Measurements from ENCODE around the gene GRK5. TPM values are rescaled to one million over a fixed set of nuclear protein-coding genes. Genes with fewer than 3 reads are reported as not detected.

Gene GRK5
- total and polyA plus RNA-seq, 9 of the 15 experiments (the other 6 are each of a cell fraction or from before 2014, with no cell fraction given) = 0.46 to 0.83 (median 0.67) TPM; not detected in 2

DNA sequence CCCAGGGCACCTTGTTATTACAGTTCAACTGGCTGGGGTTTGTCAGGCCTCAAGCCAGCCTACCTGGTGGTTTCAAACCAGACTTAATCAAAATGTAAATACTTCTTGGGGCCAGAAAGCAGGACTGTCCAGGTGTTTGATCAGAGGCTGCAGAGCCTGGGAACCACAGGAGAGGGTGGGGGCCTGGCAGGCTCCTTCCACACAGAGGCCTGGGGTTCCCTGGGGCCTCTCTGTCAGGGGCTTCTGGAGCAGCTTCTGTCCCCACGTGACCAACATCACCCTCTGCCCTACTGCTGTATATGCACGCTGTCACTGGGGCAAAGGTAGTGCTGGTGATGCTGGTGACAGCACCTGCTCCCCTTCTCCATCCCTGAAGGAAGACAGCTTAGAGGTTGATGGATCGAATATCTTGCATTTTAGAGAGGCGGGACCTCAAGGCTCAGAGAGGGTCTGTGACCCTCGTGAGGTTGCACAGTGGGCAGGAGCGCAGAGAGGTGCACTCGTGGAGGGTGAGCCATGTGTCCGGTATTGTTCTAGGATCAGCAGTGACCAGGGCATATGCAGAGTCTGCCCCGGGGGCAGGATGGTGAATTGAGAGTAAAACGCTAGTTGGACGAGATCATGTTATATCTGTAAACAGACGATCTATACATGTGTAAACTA lies 95.4 kb downstream of the GRK5 start:
- Histone ChIP-seq H3K27ac (ENCODE audit: extremely low read depth, low read depth, low read length) (no peak overlapping the region), H3K9me1 (ENCODE audit: control insufficient read depth, insufficient read depth, low read length) (no peaks in the 10 kb centered on the region), H4K20me1 (replicated peaks; ENCODE audit: control insufficient read depth, insufficient read depth, low read length) (no peaks in the 10 kb centered on the region), H3K4me2 (ENCODE audit: insufficient read depth, low read length) (no peak overlapping the region), H3K79me2 (ENCODE audit: control insufficient read depth, insufficient read depth, low read length) (no peaks in the 10 kb centered on the region), H3K4me1 (replicated peaks in 1 of 2; ENCODE audit: control insufficient read depth in 2 of 2, insufficient read depth in 2 of 2, low read length in 2 of 2) (peaks cover 6 to 16% of the 10 kb centered on the region in 2 experiments; a peak in 3 of 5 replicates), H3K4me3 (no peak overlapping the region), H2AFZ (ENCODE audit: low read depth, low read length) (no peak overlapping the region), H3K9ac (ENCODE audit: insufficient read depth in 1 of 2, low read depth in 2 of 2, low read length in 2 of 2) (no peak overlapping the region), H3K27me3 (ENCODE audit: control insufficient read depth in 2 of 2, insufficient read depth in 2 of 2, low read length in 2 of 2) (no peaks in the 10 kb centered on the region), H3K9me3 (replicated peaks; ENCODE audit: control insufficient read depth, insufficient read depth, low read depth, low read length) (no peaks in the 10 kb centered on the region), H3K36me3 (ENCODE audit: control insufficient read depth, insufficient read depth, low read length) (no peaks in the 10 kb centered on the region)
- ChIA-PET CTCF (ENCODE audit: low intra/inter-chr PET ratio) (no interaction called here), POLR2A (no interaction called here)
- BruUV-seq (replicated peaks) = no TSS peak
- ATAC-seq (no peak), FAIRE-seq (no peak), DNase-seq (ENCODE audit: extremely low read depth in 1 of 4, low spot score in 3 of 4) (no peak)
- in situ Hi-C loops (cut with MboI) (no loop called here), intact Hi-C loops (cut with micrococcal nuclease) (no loop called here)
- WGBS (ENCODE audit: insufficient coverage, low coverage, missing lambda C conversion rate) = 53% methylated on average over 10 of the region's 12 CpGs
- TF ChIP-seq, protein P1, sequence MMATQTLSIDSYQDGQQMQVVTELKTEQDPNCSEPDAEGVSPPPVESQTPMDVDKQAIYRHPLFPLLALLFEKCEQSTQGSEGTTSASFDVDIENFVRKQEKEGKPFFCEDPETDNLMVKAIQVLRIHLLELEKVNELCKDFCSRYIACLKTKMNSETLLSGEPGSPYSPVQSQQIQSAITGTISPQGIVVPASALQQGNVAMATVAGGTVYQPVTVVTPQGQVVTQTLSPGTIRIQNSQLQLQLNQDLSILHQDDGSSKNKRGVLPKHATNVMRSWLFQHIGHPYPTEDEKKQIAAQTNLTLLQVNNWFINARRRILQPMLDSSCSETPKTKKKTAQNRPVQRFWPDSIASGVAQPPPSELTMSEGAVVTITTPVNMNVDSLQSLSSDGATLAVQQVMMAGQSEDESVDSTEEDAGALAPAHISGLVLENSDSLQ (IDR thresholded peaks at IDR 0.05) = no peak
- TF ChIP-seq, protein P2, sequence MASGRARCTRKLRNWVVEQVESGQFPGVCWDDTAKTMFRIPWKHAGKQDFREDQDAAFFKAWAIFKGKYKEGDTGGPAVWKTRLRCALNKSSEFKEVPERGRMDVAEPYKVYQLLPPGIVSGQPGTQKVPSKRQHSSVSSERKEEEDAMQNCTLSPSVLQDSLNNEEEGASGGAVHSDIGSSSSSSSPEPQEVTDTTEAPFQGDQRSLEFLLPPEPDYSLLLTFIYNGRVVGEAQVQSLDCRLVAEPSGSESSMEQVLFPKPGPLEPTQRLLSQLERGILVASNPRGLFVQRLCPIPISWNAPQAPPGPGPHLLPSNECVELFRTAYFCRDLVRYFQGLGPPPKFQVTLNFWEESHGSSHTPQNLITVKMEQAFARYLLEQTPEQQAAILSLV (tag; IDR thresholded peaks at IDR 0.05) = no peak
- TF ChIP-seq DMBX1 (CRISPR knock-in tag; IDR thresholded peaks at IDR 0.05; ENCODE audit: borderline replicate concordance) = no peak
- no peak for TF ChIP-seq FOXK2 (conservative IDR thresholded peaks at IDR 0.05 in 1 of 2, IDR thresholded peaks at IDR 0.05 in 1 of 2; ENCODE audit: low read depth in 2 of 2)
- no peak for TF ChIP-seq PRPF4 (IDR thresholded peaks at IDR 0.05; ENCODE audit: insufficient read depth, low read depth, low read length, poor library complexity, severe bottlenecking)
- TF ChIP-seq NCOA4 (IDR thresholded peaks at IDR 0.05; ENCODE audit: partially characterized antibody) = no peak
- TF ChIP-seq ZNF184 (CRISPR knock-in tag; IDR thresholded peaks at IDR 0.05) = no peak
- TF ChIP-seq, protein P3, sequence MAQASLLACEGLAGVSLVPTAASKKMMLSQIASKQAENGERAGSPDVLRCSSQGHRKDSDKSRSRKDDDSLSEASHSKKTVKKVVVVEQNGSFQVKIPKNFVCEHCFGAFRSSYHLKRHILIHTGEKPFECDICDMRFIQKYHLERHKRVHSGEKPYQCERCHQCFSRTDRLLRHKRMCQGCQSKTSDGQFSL (CRISPR knock-in tag; IDR thresholded peaks at IDR 0.05) = no peak
- TF ChIP-seq, protein P3 (tag; IDR thresholded peaks at IDR 0.05) = no peak
- no peak for TF ChIP-seq ZNF57 (CRISPR knock-in tag; IDR thresholded peaks at IDR 0.05)
- no peak for TF ChIP-seq IRF2 (CRISPR knock-in tag; IDR thresholded peaks at IDR 0.05)
- no peak for TF ChIP-seq FOXJ3 (CRISPR knock-in tag; IDR thresholded peaks at IDR 0.05)

All from K562 (cell line).